ES-I3 (cell line): Measurements from ENCODE around the gene MED7.

Experiments used
- H3K36me3 ChIP-seq: 2 replicates; pipeline ENCODE4 v1.6.1; 2013; ENCODE audit warnings: mild to moderate bottlenecking, low read length, control low read depth, moderate library complexity; ENCODE audit not compliant: insufficient read depth
- H3K4me1 ChIP-seq: 2 replicates; pipeline ENCODE4 v1.6.1; 2013; ENCODE audit warnings: mild to moderate bottlenecking, control low read depth, low read length; ENCODE audit not compliant: insufficient read depth
- H3K9ac ChIP-seq: 2 replicates; pipeline ENCODE4 v1.6.1; 2013; ENCODE audit warnings: low read depth, mild to moderate bottlenecking, low read length, moderate library complexity
- H3K9me3 ChIP-seq: 2 replicates; pipeline ENCODE4 v1.6.1; 2013; ENCODE audit warnings: mild to moderate bottlenecking, low read length, moderate library complexity; ENCODE audit not compliant: control insufficient read depth, insufficient read depth

MED7 gene

DNA sequence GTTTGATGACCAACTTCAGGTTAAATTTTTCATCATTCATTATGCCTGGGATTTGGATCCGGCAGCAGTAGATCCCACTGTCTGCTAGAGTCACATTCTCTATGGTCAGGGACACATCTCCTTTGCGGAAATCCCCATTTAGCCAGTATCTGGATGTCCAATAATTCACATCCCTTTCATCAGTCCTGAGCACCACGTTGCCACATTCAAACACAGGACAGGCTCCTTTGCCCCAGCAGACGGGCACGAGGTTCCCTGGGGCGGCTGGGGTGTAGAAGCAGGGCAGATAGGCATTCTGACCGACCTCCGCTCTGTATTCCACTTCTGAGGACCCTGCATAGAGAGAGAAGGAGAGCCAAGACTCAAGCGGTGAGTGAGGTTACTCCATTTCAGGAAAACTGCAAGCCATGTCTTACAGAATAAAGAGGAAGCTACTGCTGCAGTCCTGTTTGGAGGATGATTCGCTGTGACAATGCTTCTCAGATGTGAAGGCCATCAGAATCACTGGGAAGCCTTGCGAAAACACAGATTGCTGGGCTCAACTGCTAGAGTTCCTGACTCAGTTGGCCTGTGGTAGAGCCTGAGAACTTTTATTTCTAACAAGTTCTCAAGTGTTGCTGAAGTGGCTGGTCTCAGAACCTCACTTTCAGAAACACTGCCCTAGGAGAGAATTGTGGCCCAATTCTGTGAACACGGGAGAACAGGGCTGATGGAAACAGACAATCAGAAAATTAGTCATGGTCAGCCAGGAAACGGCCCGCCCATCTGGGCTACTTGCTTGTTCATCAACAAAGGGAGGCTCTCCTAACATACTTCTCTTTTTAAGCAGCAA, 35.8 kb downstream of the MED7 start:
- Histone ChIP-seq H3K9me3 (no peaks in the 10 kb centered on the region), H3K9ac (no peak overlapping the region), H3K36me3 (no peaks in the 10 kb centered on the region), H3K4me1 (no peaks in the 10 kb centered on the region)

DNA sequence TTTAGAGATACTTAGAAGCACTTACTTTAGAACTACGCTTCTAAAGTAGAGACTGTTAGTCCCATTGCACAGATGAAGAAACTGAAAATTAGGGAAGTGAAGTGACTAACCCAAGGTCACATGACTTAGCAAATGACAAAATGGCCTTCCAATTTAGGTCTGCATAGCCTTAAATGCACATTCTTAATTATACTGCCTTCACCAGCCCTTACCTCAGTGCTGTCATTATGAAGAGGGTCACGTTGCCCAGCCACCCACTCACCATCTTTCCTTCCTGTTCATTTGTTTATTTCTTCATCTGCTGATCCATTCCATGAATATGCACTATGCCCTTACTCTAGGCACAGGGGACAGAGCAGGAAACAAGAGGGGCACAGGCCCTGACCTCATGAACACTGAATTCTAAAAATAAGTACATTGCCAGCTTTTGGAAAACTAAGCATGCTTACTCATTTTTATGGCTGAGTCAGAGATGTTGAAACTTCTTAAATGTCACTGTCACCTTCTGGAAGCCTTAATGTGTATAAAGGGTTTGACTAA, 42.5 kb downstream of the MED7 start:
- Histone ChIP-seq H3K9ac (no peak overlapping the region), H3K9me3 (no peaks in the 10 kb centered on the region), H3K4me1 (no peaks in the 10 kb centered on the region), H3K36me3 (no peaks in the 10 kb centered on the region)

DNA sequence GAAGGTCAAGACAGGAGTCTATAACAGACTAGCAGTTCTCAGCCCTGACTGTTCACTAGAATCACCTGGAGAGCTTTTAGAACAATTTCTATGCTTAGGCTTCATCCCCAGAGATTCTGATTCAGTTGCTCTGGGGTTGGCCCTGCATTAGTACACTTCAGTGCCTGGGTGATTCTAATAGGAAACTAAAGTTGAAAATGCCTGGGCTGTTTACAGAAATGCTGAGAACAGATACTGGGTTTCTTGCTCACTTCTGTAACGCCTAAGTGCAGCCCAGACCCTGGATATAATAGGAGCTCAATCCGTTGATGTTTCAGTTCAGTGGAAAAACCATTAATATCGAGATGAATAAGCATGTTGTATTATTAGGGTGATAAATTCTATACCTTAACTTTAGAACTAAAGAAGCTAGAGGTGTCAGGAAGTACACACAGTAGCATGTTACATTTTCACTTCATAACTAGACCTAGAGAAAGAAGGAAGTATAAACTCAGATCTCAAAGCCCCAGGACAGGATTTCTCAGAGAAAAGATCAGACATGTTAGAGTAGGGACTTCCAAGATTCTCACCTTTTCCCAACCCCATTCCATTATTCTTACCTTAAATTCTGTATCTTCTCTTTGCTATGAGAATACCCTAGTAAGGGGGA, 54.2 kb downstream of the MED7 start:
- Histone ChIP-seq H3K9me3 (no peaks in the 10 kb centered on the region), H3K9ac (no peak overlapping the region), H3K36me3 (no peaks in the 10 kb centered on the region), H3K4me1 (no peaks in the 10 kb centered on the region)
